Tibial nerve (tissue), 4 donors: ENCODE data around the gene ZNF677. TPM values are rescaled to one million over a fixed set of nuclear protein-coding genes. Genes with fewer than 3 reads are reported as not detected.
"Not testable (repeated sequence)": the region's sequence is repeated elsewhere in the genome, so short reads cannot be mapped to it uniquely, and the experiment has no call there.

ENCODE experiments used
- DNase-seq, 2 donors: peaks; one replicate each; pipeline ENCODE4 v3.0.0-alpha.2; 2019; ENCODE audit warnings: low spot score in 2 of 2
- H3K27ac ChIP-seq, 4 donors: fragments of 200-600 bp; sonication (generic) in 3 of 4; one replicate each; pipeline ENCODE4 v1.5.1; 2017 to 2019; ENCODE audit warnings: mild to moderate bottlenecking in 1 of 4
- H3K27me3 ChIP-seq, 2 donors: fragments of 200-600 bp; sonication (generic) in 1 of 2; one replicate each; pipeline versions ENCODE4 v1.5.1 to v1.6.0; 2017 to 2019
- H3K36me3 ChIP-seq, 3 donors: fragments of 200-600 bp; sonication (generic); one replicate each; pipeline ENCODE4 v1.5.1; 2018 to 2019
- H3K4me1 ChIP-seq, 4 donors: fragments of 200-600 bp; sonication (generic) in 3 of 4; one replicate each; pipeline ENCODE4 v1.5.1; 2017 to 2019
- H3K4me3 ChIP-seq, 4 donors: fragments of 200-600 bp; sonication (generic) in 3 of 4; one replicate each; pipeline ENCODE4 v1.5.1; 2017 to 2019; ENCODE audit warnings: mild to moderate bottlenecking in 1 of 4, moderate library complexity in 1 of 4
- H3K9me3 ChIP-seq, 4 donors: fragments of 200-600 bp; sonication (generic) in 3 of 4; one replicate each; pipeline ENCODE4 v1.5.1; 2017 to 2019
- EP300 ChIP-seq, 2 donors: sonication (generic); formaldehyde crosslinking; IDR thresholded peaks; one replicate each; pipeline ENCODE4 v1.6.1; 2017; ENCODE audit warnings: antibody characterized with exemption in 2 of 2, mild to moderate bottlenecking in 1 of 2
- POLR2A ChIP-seq, 2 donors: fragments of 450-650 bp; IDR thresholded peaks; one replicate each; pipeline ENCODE4 v1.6.1; 2017; ENCODE audit warnings: antibody characterized with exemption in 2 of 2, mild to moderate bottlenecking in 2 of 2, moderate library complexity in 2 of 2
- WGBS, 2 donors: methylation state at CpG; one replicate each; pipeline ENCODE4 v1.1.5; 2018; 5-methylcytosine and 5-hydroxymethylcytosine counted together
- total RNA-seq, 4 donors: library from RNA; depleted of rRNA; stranded (reverse); fragments of >200 nt; gene quantifications; one replicate each; pipeline ENCODE4 v1.1.0, GENCODE V29; 2016
- TF ChIP-seq, protein P1 (sequence below), 5 experiments: fragments of 200-600 bp in 3 of 5; fragments of 450-650 bp in 2 of 5; sonication (generic) in 3 of 5; IDR thresholded peaks; one replicate each; pipeline ENCODE4 v1.5.1; 2016 to 2019; ENCODE audit warnings: antibody characterized with exemption in 5 of 5, mild to moderate bottlenecking in 3 of 5, moderate library complexity in 2 of 5

Gene ZNF677
- total RNA-seq, 4 donors from 2014 or later = 15.1 to 28.2 (median 20.3) TPM

DNA sequence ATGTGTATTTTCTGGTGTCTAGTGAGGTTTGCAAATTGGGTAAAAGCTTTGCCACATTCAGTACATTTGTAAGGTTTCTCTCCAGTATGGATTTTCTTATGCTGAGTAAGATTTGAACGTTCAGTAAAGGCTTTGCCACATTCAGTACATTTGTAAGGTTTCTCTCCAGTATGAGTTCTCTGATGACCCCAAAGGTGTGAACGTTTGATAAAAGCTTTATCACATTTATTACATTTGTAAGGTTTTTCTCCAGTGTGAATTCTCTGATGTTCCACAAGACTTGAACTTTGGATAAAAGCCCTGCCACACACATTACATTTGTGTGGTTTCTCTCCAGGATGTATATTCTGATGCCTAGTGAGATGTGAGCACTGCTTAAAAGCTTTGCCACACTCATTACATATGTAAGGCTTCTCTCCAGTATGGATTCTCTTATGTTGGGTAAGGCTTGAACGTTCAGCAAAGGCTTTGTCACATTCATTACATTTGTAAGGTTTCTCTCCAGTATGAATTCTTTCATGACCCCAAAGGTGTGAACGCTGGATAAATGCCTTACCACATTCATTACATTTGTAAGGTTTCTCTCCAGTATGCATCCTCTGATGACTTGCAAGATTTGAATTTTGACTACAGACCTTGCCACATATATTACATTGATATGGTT lies 17.4 kb downstream of the ZNF677 start:
- Histone ChIP-seq H3K27me3 (no peaks in the 10 kb centered on the region), H3K36me3 (peaks cover 0 to 89% (median 15%) of the 10 kb centered on the region in 3 donors), H3K4me3 (no peak overlapping the region), H3K4me1 (no peaks in the 10 kb centered on the region), H3K9me3 (peaks cover 5 to 100% (median 51%) of the 10 kb centered on the region in 4 donors), H3K27ac (no peak overlapping the region)
- WGBS, 2 donors = 92 to 95% methylated on average over 4 of the region's 4 CpGs
- DNase-seq = no peak
- TF ChIP-seq POLR2A (IDR thresholded peaks at IDR 0.05) (no peak), EP300 (IDR thresholded peaks at IDR 0.05) (no peak)
- TF ChIP-seq, protein P1, sequence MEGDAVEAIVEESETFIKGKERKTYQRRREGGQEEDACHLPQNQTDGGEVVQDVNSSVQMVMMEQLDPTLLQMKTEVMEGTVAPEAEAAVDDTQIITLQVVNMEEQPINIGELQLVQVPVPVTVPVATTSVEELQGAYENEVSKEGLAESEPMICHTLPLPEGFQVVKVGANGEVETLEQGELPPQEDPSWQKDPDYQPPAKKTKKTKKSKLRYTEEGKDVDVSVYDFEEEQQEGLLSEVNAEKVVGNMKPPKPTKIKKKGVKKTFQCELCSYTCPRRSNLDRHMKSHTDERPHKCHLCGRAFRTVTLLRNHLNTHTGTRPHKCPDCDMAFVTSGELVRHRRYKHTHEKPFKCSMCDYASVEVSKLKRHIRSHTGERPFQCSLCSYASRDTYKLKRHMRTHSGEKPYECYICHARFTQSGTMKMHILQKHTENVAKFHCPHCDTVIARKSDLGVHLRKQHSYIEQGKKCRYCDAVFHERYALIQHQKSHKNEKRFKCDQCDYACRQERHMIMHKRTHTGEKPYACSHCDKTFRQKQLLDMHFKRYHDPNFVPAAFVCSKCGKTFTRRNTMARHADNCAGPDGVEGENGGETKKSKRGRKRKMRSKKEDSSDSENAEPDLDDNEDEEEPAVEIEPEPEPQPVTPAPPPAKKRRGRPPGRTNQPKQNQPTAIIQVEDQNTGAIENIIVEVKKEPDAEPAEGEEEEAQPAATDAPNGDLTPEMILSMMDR (IDR thresholded peaks at IDR 0.05) = no peak

DNA sequence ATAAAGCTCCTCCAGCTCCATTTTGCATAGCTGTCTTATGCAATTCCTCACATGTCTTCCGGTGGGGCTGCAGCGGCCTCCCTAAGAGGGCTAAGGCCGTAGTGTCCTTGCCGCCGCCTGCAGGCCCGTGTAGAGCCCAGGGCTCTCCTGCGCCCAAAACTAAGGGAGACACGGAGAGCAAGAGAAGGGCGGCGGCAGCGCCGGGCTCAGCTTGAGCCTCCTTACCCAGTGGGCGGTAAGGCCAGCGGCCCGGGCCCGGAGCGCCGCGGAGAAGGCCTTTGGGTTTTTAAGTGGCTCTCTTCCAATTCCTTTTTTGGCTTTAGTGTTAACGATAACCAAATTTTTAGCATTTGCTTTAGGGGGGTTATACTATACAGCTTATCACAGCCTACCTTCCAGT lies 30.1 kb downstream of the ZNF677 start:
- Histone ChIP-seq H3K27me3 (no peaks in the 10 kb centered on the region), H3K9me3 (peaks cover 0 to 95% (median 32%) of the 10 kb centered on the region in 4 donors), H3K4me3 (no peak overlapping the region), H3K27ac (no peak overlapping the region), H3K4me1 (no peaks in the 10 kb centered on the region), H3K36me3 (peaks cover 0 to 20% (median 0%) of the 10 kb centered on the region in 3 donors)
- WGBS, 2 donors = 91 to 95% methylated on average over 19 to 20 of the region's 20 CpGs
- DNase-seq = no peak
- TF ChIP-seq POLR2A (IDR thresholded peaks at IDR 0.05) (no peak), EP300 (IDR thresholded peaks at IDR 0.05) (no peak)
- TF ChIP-seq, protein P1 (IDR thresholded peaks at IDR 0.05) = no peak

DNA sequence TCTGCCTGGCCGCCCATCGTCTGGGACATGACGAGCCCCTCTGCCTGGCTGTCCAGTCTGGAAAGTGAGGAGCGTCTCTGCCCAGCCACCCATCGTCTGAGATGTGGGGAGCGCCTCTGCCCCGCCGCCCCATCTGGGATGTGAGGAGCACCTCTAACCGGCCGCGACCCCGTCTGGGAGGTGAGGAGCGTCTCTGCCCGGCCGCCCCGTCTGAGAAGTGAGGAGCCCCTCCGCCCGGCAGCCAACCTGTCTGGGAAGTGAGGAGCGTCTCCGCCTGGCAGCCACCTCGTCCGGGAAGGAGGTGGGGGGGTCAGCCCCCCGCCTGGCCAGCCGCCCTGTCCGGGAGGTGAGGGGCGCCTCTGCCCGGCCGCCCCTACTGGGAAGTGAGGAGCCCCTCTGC lies 32.0 kb downstream of the ZNF677 start:
- not testable (repeated sequence) for H3K4me3 ChIP-seq, H3K27ac ChIP-seq, H3K4me1 ChIP-seq, H3K27me3 ChIP-seq, DNase-seq
- peaks cover 0 to 29% (median 0%) of the 10 kb centered on the region in 3 donors for H3K36me3 ChIP-seq
- H3K9me3 ChIP-seq = peaks cover 0 to 95% (median 30%) of the 10 kb centered on the region in 4 donors
- no CpG with 5 or more reads among the region's 28 CpGs for WGBS, 2 donors

DNA sequence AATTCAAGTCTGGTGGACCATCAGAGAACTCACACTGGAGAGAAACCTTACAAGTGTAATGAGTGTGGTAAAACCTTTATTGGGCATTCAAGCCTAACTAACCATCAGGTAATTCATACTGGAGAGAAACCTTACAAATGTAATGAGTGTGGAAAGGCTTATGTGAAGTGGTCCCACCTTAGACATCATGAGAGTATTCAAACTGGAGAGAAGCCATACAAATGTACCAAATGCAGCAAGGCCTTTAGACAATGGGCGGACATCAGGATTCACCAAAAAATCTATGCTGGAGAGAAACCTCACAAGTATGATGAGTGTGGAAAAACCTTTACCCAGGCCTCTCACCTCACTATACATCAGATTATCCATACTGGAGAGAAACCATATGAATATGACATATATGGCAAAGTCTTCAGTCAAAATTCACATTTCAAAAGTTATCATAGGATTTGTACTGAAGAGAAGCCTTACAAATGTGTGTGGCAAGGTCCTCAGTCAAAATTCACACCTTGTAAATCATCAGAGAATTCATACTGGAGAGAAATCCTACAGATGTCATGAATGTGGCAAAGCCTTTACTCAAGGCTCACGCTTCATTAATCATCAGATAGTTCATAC lies 41.9 kb downstream of the ZNF677 start:
- TF ChIP-seq, protein P1 (IDR thresholded peaks at IDR 0.05) = no peak
- no peak for TF ChIP-seq POLR2A (IDR thresholded peaks at IDR 0.05)
- no peak for TF ChIP-seq EP300 (IDR thresholded peaks at IDR 0.05)
- no peaks in the 10 kb centered on the region for H3K27me3 ChIP-seq
- H3K4me1 ChIP-seq = no peaks in the 10 kb centered on the region
- H3K4me3 ChIP-seq = no peak overlapping the region
- H3K36me3 ChIP-seq = peaks cover 0 to 83% (median 33%) of the 10 kb centered on the region in 3 donors
- WGBS, 2 donors = 96 to 98% methylated on average over 2 of the region's 2 CpGs
- peaks cover 6 to 100% (median 71%) of the 10 kb centered on the region in 4 donors for H3K9me3 ChIP-seq
- no peak overlapping the region for H3K27ac ChIP-seq
- no peak for DNase-seq

DNA sequence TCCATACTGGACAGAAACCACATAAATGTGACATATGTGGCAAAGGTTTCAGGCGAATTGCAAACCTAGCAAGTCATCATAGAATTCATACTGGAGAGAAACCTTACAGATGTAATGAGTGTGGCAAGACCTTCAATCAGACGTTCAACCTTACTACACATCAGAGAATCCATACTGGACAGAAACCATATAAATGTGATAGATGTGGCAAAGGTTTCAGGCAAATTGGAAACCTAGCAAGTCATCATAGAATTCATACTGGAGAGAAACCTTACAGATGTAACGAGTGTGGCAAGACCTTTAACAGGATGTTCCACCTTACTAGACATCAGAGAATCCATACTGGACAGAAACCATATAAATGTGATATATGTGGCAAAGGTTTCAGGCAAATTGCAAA lies 43.1 kb downstream of the ZNF677 start:
- Histone ChIP-seq H3K9me3 (peaks cover 6 to 100% (median 71%) of the 10 kb centered on the region in 4 donors), H3K36me3 (peaks cover 0 to 87% (median 34%) of the 10 kb centered on the region in 3 donors)
- not testable (repeated sequence) for H3K4me1 ChIP-seq, H3K27ac ChIP-seq, H3K27me3 ChIP-seq, DNase-seq, H3K4me3 ChIP-seq
- WGBS, 2 donors = 85 to 88% methylated on average over 3 of the region's 3 CpGs

DNA sequence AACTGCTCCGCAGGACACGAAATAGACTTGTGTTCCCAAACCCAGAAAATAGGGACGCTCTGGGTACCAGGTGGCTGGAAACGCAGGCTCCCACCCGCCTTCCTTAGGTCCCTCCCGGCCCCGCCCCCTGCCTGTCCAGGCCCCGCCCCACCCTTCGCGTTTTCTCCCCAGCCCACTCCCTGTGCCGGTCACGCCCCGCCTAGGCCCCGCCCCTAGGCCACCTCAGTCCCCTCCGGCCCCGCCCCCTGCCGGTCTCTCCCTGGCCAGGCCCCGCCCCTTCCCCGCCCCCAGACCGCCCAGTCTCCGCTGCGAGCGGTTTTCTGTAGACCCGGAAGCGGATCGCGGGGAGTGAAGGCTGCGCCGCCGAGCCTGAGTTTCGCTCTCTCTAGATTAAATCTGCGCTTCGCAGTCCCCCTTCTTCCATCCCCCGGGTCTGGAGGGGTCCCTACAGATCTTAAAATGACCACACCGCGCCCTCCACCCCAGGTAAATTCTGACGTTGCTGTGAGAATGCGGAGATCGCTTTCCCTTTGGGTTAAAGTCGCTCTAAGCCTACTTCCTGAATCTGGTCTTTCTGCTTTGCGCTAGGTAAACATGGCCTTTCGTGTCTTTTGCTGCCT lies 57.8 kb downstream of the ZNF677 start:
- no peaks in the 10 kb centered on the region for H3K27me3 ChIP-seq
- peak overlapping the region; percentile 50 to 92 (median 66) for H3K4me3 ChIP-seq
- peak; percentile 63 to 81 for TF ChIP-seq EP300 (IDR thresholded peaks at IDR 0.05)
- TF ChIP-seq POLR2A (IDR thresholded peaks at IDR 0.05) = peak; percentile 31 to 67
- TF ChIP-seq, protein P1 (IDR thresholded peaks at IDR 0.05) = peak in 1 of 5 experiments; percentile 10
- peaks cover 0 to 39% (median 7%) of the 10 kb centered on the region in 4 donors for H3K9me3 ChIP-seq
- 1 to 2% methylated on average over 21 to 28 of the region's 42 CpGs for WGBS, 2 donors
- peaks cover 0 to 40% (median 0%) of the 10 kb centered on the region in 3 donors for H3K36me3 ChIP-seq
- peak; percentile 95 to 96 for DNase-seq
- peak overlapping the region; percentile 26 to 91 (median 80) for H3K27ac ChIP-seq
- H3K4me1 ChIP-seq = peaks cover 0 to 34% (median 2%) of the 10 kb centered on the region in 4 donors
